Effector CD8-positive, alpha-beta T cell (primary cell): ENCODE measurements around the gene PCDHA1.

ENCODE experiments used
- DNase-seq: peaks from one replicate; lab custom pipeline; 2025; lab: John Stamatoyannopoulos, UW

PCDHA1 gene

DNA sequence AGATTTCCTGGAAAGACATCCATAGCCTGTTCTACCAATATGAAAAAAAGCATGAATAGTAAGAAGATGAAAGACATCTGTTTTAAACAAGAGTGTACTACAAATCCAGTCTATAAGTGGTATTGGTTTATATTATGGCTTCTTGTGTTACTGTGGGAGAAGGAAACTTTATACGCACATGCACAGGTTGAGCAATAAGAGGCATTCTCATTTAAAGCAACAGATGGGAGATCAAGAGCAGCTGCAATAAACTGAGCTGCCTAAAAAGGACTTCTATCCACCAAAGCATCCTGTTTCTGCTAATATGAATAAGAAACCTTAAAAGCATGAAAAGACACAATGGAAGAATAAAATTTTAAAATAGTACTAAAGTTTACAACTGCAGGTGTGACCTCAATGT lies 256.6 kb downstream of the PCDHA1 start:
- DNase-seq: no peak

DNA sequence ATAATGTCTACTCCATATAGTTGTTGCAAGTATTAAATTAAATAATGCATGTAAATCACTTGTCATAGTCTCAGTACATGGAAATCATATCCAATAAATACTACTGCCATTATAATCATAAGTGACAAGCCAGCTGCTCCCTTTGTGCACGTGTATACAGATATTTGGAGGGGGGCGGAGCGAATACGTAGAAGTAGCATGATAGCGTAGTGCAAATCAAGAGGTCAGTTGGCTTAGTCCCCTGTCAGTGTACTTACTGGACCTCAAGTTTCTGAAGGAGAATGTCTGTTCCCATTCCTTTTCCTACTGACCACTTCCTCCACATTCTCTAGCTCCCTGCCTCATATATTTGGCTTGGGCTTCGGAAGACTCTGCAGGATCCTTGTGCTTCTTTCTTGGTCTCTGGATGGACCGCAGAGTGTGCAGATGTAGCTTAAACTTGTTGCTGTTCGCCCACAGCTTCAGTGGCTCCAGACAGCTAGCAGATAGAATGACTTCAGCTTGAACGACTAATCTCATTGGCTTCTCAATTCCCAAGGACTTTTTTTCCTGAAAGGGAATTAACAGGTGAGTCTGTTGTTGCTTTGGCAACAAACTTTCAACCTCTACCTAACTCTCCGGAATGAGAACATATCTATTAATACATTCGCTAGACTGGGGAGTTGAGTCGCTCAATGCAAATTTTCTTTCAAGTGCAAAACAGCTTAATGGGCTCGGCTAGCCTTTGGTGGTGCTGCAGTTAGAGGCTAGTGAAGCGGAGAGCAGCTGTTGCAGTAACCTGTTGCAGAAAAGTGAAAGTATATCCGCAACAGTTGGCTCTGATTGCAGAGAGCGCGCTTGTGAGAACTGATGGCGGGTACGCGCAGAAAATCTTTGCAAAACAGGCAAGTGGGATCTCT lies 264.9 kb downstream of the PCDHA1 start, which contains the start of gene PCDHB1:
Gene PCDHB1 (plus strand): TSS at position 753 of the 899 bp plus-strand sequence. CDS start 97 bp downstream, at position 850.
- DNase-seq: no peak

DNA sequence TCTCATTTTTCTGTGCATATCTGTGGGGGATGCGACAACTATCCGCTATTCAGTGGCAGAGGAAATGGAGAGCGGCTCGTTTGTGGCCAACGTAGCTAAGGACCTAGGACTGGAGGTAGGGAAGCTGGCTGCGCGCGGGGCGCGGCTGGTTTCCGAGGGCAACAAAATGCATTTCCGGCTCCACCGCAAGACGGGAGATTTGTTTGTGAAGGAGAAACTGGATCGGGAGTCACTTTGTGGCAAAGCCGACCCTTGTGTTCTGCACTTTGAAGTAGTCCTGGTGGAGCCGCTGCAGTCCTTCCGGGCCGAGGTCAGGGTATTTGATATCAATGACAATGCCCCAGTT lies 265.6 kb downstream of the PCDHA1 start:
- no peak for DNase-seq
